A673 (cell line): ENCODE results near the gene SLC25A23.

ENCODE experiments used
- EZH2 ChIP-seq: fragments of 200-600 bp; sonication (generic); IDR thresholded peaks from 2 replicates; pipeline ENCODE4 v1.6.1; 2017; ENCODE audit warnings: borderline replicate concordance, low read depth, mild to moderate bottlenecking, mixed read lengths, antibody characterized with exemption, low read length; ENCODE audit not compliant: poor library complexity, severe bottlenecking
- TF ChIP-seq, protein P1 (sequence below): fragments of 300-800, 200-600 bp; sonication (generic); conservative IDR thresholded peaks from 2 replicates; pipeline ENCODE4 v1.5.1; 2017; ENCODE audit warnings: low read depth, mild to moderate bottlenecking, antibody characterized with exemption, low read length, moderate library complexity, mixed read lengths

DNA sequence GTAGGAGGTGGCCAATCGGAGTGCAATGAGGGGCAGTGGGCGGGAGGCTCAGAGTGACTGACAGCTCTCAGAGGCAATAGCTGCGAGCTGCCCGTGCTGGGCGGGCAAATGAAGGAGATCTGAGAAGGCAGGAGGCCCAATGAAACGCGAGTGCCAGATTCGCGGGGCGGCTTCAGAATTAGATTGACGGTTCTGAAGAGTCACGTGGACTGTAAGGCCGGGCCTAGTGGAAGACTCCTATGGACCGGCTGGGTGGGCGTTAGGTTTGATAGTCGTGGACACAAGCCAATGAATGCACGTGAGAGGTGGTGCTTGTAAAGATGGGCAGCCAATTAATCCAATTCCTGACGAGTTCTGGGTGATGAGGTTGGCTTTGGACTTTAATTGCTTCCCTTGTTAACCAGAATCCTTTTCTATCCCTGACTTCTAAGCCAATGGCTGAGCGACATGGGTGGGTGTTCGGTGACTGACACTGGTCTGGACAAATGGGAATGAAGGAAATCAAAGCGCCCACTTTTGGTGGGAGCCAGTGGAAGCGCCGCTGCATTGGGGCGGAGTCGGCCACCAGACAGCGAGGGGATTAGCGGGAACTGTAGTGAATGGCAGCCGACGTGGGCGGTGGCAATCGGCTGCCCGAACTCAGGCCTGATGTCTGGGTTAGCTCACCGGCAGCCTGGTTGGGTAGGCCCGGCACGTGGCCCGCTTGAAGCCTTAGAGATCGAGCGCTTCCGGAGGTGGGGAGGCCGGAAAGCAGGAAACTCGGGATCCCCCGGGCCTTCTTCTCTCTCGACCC, 34.5 kb downstream of the SLC25A23 start:
- TF ChIP-seq, protein P1, sequence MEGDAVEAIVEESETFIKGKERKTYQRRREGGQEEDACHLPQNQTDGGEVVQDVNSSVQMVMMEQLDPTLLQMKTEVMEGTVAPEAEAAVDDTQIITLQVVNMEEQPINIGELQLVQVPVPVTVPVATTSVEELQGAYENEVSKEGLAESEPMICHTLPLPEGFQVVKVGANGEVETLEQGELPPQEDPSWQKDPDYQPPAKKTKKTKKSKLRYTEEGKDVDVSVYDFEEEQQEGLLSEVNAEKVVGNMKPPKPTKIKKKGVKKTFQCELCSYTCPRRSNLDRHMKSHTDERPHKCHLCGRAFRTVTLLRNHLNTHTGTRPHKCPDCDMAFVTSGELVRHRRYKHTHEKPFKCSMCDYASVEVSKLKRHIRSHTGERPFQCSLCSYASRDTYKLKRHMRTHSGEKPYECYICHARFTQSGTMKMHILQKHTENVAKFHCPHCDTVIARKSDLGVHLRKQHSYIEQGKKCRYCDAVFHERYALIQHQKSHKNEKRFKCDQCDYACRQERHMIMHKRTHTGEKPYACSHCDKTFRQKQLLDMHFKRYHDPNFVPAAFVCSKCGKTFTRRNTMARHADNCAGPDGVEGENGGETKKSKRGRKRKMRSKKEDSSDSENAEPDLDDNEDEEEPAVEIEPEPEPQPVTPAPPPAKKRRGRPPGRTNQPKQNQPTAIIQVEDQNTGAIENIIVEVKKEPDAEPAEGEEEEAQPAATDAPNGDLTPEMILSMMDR, result no peak
- TF ChIP-seq EZH2, result no peak
